Non-pigmented ciliary epithelial cell (primary cell): Measurements from ENCODE around the gene ZC3H11A.
"Not testable (repeated sequence)": the region's sequence is repeated elsewhere in the genome, so short reads cannot be mapped to it uniquely, and the experiment has no call there.

Experiments
- DNase-seq: peaks from one replicate; pipeline ENCODE4 v3.0.0-alpha.2; 2010; ENCODE audit warnings: low read depth

The ZC3H11A gene

GRCh38 chr1:203795441-203796235, at the start of gene ZC3H11A, which contains the start of gene ZBED6:
ZC3H11A (plus strand) TSS chr1:203795623; CDS start chr1:203817071, 21,448 bp downstream.
ZBED6 (plus strand) TSS chr1:203795623; CDS start chr1:203797523, 1,900 bp downstream.
- DNase-seq = peak; percentile 93

GRCh38 chr1:203746281-203746680, 49.1 kb upstream of the ZC3H11A start:
- no peak for DNase-seq

- DNase-seq = peak; percentile 53
Measured at GRCh38 chr1:203751051-203751450, 44.4 kb upstream of the ZC3H11A start.

DNA sequence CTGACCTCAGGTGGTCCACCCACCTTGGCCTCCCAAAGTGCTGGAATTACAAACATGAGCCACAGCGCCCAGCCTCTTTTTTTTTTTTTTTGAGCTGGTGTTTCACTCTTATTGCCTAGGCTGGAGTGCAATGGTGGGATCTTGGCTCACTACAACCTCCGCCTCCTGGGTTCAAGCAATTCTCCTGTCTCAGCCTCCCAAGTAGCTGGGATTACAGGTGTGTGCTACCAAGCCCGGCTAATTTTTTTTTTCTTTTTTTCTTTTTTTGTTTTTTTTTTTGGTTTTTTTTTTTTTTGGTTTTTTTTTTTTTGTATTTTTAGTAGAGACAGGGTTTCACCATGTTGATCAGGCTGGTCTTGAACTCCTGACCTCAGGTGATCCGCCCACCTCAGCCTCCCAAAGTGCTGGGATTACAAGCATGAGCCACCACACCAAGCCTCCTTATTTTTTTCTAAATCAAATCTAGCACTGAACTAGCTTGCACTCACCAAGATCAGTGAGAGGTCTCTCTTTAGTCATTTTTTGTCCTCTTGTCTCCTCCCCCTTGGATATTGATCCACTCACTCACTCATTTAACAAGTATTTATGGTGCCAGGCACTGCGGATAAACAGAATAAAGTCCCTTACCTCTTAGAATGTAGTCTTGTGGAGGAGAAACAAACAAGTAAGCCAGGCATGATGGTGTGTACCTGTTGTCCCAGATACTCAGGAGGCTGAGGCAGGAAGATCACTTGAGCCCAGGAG, 43.6 kb upstream of the ZC3H11A start:
- DNase-seq = not testable (repeated sequence)

DNA sequence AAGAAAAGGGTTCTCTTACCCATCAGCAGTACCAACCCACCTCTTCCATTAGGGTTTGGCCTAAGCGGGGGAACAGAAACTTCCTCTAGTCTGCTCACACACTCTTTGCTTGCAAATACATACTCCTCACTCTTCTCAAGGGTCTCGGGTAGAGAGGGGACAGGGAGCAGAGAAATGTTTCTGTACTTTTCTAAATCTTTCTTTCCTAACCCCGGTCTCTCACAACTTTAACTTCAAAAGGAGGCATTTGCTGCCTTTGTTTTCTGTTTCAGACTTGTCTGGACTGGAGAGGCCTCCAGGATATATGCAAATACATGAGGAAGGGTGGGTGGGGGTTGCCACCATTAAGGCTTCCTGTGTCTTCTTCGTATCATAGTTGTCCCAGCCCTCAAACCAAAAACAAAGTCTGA, 41.0 kb upstream of the ZC3H11A start:
- DNase-seq = no peak

DNA sequence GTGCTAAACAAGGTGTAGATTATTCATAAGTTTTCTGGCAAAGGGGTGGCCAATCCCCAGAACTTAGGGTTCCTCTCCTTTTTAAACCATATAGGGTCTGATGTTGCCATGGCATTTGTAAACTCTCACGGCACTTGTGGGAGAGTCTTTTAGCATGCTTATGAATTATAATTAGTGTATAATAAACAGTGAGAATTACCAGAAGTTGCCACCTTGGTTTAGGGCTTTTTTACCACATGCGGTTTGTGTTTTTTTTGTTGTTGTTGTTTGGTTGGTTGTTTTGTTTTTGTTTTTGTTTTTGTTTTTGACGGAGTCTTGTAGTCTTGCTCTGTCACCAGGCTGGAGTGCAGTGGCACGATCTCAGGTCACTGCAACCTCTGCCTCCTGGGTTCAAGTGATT, 39.4 kb upstream of the ZC3H11A start:
- DNase-seq = no peak

DNA sequence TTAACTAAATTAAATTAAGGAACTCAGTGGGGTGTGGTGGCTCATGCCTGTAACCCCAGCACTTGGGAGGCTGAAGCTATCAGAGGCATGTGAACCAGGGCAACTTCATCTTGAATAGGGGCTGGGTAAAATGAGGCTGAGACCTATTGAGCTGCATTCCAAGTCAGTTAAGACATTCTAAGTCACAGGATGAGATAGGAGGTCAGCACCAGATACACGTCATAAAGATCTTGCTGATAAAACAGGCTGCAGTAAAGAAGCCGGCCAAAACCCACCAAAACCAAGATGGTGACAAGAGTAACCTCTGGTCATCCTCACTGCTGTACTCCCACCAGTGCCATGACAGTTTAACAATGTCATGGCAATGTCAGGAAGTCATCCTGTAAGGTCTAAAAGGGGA, 36.7 kb upstream of the ZC3H11A start:
- DNase-seq = not testable (repeated sequence)

GRCh38 chr1:203760506-203760905, 34.9 kb upstream of the ZC3H11A start:
- DNase-seq = no peak

GRCh38 chr1:203761958-203762357, 33.5 kb upstream of the ZC3H11A start:
- DNase-seq = not testable (repeated sequence)

- DNase-seq = no peak
Measured at GRCh38 chr1:203763505-203763904, 31.9 kb upstream of the ZC3H11A start.

GRCh38 chr1:203764105-203765028, 31.1 kb upstream of the ZC3H11A start:
- no peak for DNase-seq

GRCh38 chr1:203765029-203765837, 30.2 kb upstream of the ZC3H11A start, which contains the start of gene LAX1:
LAX1 (plus strand) TSS chr1:203765183; CDS start chr1:203765566, 383 bp downstream.
- DNase-seq = no peak

DNA sequence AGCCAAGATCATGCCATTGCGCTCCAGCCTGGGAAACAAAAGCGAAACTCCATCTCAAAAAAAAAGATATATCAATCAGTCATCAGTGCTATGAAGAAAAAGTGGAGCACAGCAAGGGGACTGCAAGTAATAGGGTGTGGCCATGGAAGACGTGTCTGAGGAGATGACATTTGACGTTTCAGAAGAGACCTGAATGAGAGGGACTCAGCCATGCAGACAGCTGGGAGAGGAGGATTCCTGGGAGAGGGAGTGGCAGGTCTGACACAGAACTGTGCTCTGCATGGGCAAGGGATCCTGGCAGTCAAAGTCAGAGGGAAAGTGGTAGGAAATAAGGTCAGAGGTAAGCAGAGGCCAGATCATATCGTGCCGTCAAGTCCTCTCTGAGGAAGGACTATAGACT, 27.2 kb upstream of the ZC3H11A start:
- DNase-seq = no peak

GRCh38 chr1:203769505-203770343, 25.7 kb upstream of the ZC3H11A start:
- peak; percentile 65 for DNase-seq

GRCh38 chr1:203771901-203772301, 23.5 kb upstream of the ZC3H11A start:
- DNase-seq = no peak

DNA sequence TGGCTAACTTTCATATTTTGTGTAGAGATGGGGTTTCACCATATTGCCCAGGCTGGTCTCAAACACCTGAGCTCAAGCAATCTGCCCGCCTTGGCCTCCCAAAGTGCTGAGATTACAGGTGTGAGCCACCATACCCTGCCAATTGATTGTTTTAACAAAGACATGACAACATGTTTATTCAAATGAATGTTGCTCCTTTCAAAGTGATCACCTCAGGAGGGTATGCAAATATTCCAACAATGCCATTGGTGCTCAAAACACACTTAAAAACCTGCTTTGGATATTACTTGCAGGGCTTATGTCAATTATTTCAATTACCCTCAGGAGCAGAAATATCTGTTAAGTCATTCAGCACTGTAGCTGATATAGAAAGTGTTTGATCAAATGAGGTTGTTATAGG, 22.6 kb upstream of the ZC3H11A start:
- no peak for DNase-seq

DNA sequence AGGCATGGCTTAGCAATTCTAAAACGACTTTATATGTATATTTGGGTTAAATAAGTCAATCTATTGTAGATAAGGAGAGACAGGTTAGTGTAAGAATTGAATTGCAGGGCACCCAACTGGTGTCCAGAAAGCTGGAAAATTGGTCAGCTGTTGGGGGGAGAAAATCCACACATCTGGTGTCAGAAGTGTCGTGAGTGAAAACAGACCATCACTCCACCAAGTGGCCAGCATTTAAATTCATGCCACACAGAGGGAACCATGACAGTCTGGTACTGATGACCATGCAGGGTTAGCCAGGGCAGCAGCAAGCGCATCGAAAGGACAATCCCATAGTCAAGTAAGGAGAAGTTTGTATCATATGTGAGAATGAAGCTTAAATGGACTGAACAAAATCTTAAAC, 18.8 kb upstream of the ZC3H11A start:
- DNase-seq = no peak

- no peak for DNase-seq
Measured at GRCh38 chr1:203777596-203777995, 17.8 kb upstream of the ZC3H11A start.

DNA sequence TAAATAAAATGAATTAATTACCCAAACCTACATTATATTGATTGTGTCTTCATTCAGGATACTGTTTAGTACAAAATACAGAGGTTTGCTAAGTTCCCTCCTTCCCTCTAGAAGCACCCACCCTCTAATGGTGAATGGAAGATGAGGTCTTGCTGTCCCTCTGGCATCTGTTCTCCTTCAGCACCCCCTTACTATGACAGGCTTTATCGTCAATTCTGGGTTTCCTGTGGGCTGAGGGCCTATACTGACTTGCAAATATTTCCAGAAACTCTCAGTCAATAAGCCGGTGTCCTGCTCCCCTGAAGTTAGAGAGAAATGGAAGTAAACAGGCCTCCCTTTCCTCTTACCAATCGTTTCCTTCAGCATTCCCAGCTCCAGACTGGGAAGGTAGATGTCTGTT, 17.3 kb upstream of the ZC3H11A start:
- no peak for DNase-seq

- DNase-seq = no peak
Measured at GRCh38 chr1:203778789-203779188, 16.6 kb upstream of the ZC3H11A start.
